RCC 7860 (cell line): ENCODE results near the gene ZNF25.
A peak's percentile ranks its signal among the peaks of the same experiment; 100 is the strongest.
"Not testable (repeated sequence)": the region's sequence is repeated elsewhere in the genome, so short reads cannot be mapped to it uniquely, and the experiment has no call there.

Experiments used
- DNase-seq: peaks from one replicate; pipeline ENCODE4 v3.0.0-alpha.2; 2015; ENCODE audit warnings: low spot score
- FAIRE-seq: peaks from 2 replicates; lab custom pipeline; 2012; peaks lifted over from hg19 to GRCh38; lab: Jason Lieb, UNC

ZNF25 gene

GRCh38 chr10:37976091-37976879, at the start of gene ZNF25:
TSS of gene ZNF25 (minus strand) at chr10:37976647. CDS start at chr10:37971722, 4,925 bp downstream.
- FAIRE-seq (peak; percentile 92), DNase-seq (peak; percentile 98)

GRCh38 chr10:38025283-38025682, 48.8 kb upstream of the ZNF25 start:
- FAIRE-seq = no peak
- DNase-seq = no peak

GRCh38 chr10:38019124-38019523, 42.7 kb upstream of the ZNF25 start:
- not testable (repeated sequence) for FAIRE-seq, DNase-seq

- no peak for FAIRE-seq
- DNase-seq = no peak
Measured at GRCh38 chr10:38016354-38016753, 39.9 kb upstream of the ZNF25 start.

- DNase-seq (peak; percentile 93), FAIRE-seq (peak; percentile 80)
Measured at GRCh38 chr10:38010119-38010903, 33.9 kb upstream of the ZNF25 start, which contains the start of gene ZNF33A. TSS of gene ZNF33A (plus strand) at chr10:38010675. CDS start at chr10:38012342, 1,667 bp downstream.

GRCh38 chr10:38007991-38008390, 31.5 kb upstream of the ZNF25 start:
- FAIRE-seq (no peak), DNase-seq (no peak)

GRCh38 chr10:38007551-38007950, 31.1 kb upstream of the ZNF25 start:
- FAIRE-seq (no peak), DNase-seq (no peak)

GRCh38 chr10:38003588-38003987, 27.1 kb upstream of the ZNF25 start:
- FAIRE-seq = no peak
- no peak for DNase-seq

GRCh38 chr10:38003026-38003425, 26.6 kb upstream of the ZNF25 start:
- DNase-seq (no peak), FAIRE-seq (no peak)

GRCh38 chr10:38000474-38000873, 24.0 kb upstream of the ZNF25 start:
- DNase-seq, FAIRE-seq: not testable (repeated sequence)

- DNase-seq, FAIRE-seq: not testable (repeated sequence)
Measured at GRCh38 chr10:37998920-37999319, 22.5 kb upstream of the ZNF25 start.

GRCh38 chr10:37992083-37992482, 15.6 kb upstream of the ZNF25 start:
- no peak for DNase-seq
- FAIRE-seq = no peak

- DNase-seq (no peak), FAIRE-seq (no peak)
Measured at GRCh38 chr10:37991655-37992054, 15.2 kb upstream of the ZNF25 start.

GRCh38 chr10:37976880-37977203, 395 bp upstream of the ZNF25 start:
- DNase-seq = no peak
- FAIRE-seq = no peak

GRCh38 chr10:37975401-37975991, 951 bp downstream of the ZNF25 start:
- no peak for FAIRE-seq
- DNase-seq = peak; percentile 5

- DNase-seq (no peak), FAIRE-seq (no peak)
Measured at GRCh38 chr10:37972396-37972795, 4.1 kb downstream of the ZNF25 start.

GRCh38 chr10:37965006-37965405, 11.4 kb downstream of the ZNF25 start:
- no peak for DNase-seq
- FAIRE-seq = no peak

GRCh38 chr10:37960591-37961137, 15.8 kb downstream of the ZNF25 start:
- no peak for DNase-seq
- no peak for FAIRE-seq

- DNase-seq = peak; percentile 22
- FAIRE-seq = no peak
Measured at GRCh38 chr10:37957841-37958240, 18.6 kb downstream of the ZNF25 start.

- DNase-seq (peak; percentile 38), FAIRE-seq (no peak)
Measured at GRCh38 chr10:37952926-37953325, 23.5 kb downstream of the ZNF25 start.

GRCh38 chr10:37952043-37952755, 24.2 kb downstream of the ZNF25 start:
- peak; percentile 86 for FAIRE-seq

More at GRCh38 chr10:37952043-37952755, 24.2 kb downstream of the ZNF25 start:
- peak; percentile 86 for DNase-seq
